Neural crest cell (in vitro differentiated cells): ENCODE results near the gene SPHK1. TPM values are rescaled to one million over a fixed set of nuclear protein-coding genes. Genes with fewer than 3 reads are reported as not detected.
A peak's percentile ranks its signal among the peaks of the same experiment; 100 is the strongest.
"Not testable (repeated sequence)": the region's sequence is repeated elsewhere in the genome, so short reads cannot be mapped to it uniquely, and the experiment has no call there.

Source experiments
- DNase-seq: peaks from one replicate; pipeline ENCODE4 v3.0.0; 2021; ENCODE audit warnings: low read depth, mixed read lengths, low spot score
- H3K27ac Mint-ChIP-seq: one replicate; pipeline ENCODE4 v1.8.0; 2021; ENCODE audit warnings: mild to moderate bottlenecking, mixed read lengths; ENCODE audit not compliant: unreplicated experiment
- H3K27me3 Mint-ChIP-seq: 2 replicates; pipeline ENCODE4 v1.8.0; 2021; ENCODE audit warnings: low read depth, mild to moderate bottlenecking, mixed read lengths
- H3K36me3 Mint-ChIP-seq: 2 replicates; pipeline ENCODE4 v1.8.0; 2021; ENCODE audit warnings: low read depth, mild to moderate bottlenecking, mixed read lengths
- H3K4me1 Mint-ChIP-seq: 2 replicates; pipeline ENCODE4 v1.8.0; 2021; ENCODE audit warnings: mixed read lengths
- H3K4me3 Mint-ChIP-seq: one replicate; pipeline ENCODE4 v1.8.0; 2021; ENCODE audit warnings: mild to moderate bottlenecking, mixed read lengths
- H3K9me3 Mint-ChIP-seq: 2 replicates; pipeline ENCODE4 v1.8.0; 2021; ENCODE audit warnings: mixed read lengths
- total RNA-seq: library from RNA; stranded (reverse); gene quantifications from 2 replicates; pipeline ENCODE4 v1.2.1, GENCODE V29; 2021
- TF ChIP-seq, protein P1 (sequence below): fragments of 200-600 bp; sonication (generic); conservative IDR thresholded peaks from 2 replicates; pipeline ENCODE4 v1.5.0; 2021; ENCODE audit warnings: antibody characterized with exemption, mild to moderate bottlenecking

The SPHK1 gene
- total RNA-seq, 1 donor from 2014 or later = 21.1 TPM

DNA sequence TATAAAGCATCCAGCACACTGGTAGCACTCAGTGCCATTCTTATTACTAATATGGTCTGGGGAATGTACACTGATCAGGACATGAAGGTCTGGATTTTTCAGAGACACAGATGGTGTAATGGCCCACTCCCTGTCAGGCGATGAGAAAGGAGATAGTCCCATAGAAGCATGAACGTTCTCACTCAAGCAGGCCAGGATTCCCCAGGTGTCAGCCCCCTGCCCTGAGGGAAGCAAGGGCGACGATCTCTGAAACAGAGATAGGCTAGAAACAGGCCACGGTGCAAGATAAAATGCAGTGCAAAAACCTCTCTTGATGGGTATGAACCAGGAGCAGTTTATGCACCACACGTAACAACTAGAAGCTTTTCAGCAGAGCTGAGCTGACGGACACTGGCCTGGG lies 41.3 kb upstream of the SPHK1 start:
- H3K4me3 Mint-ChIP-seq = no peak overlapping the region
- TF ChIP-seq, protein P1, sequence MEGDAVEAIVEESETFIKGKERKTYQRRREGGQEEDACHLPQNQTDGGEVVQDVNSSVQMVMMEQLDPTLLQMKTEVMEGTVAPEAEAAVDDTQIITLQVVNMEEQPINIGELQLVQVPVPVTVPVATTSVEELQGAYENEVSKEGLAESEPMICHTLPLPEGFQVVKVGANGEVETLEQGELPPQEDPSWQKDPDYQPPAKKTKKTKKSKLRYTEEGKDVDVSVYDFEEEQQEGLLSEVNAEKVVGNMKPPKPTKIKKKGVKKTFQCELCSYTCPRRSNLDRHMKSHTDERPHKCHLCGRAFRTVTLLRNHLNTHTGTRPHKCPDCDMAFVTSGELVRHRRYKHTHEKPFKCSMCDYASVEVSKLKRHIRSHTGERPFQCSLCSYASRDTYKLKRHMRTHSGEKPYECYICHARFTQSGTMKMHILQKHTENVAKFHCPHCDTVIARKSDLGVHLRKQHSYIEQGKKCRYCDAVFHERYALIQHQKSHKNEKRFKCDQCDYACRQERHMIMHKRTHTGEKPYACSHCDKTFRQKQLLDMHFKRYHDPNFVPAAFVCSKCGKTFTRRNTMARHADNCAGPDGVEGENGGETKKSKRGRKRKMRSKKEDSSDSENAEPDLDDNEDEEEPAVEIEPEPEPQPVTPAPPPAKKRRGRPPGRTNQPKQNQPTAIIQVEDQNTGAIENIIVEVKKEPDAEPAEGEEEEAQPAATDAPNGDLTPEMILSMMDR = no peak
- H3K9me3 Mint-ChIP-seq = no peaks in the 10 kb centered on the region
- DNase-seq = no peak
- no peaks in the 10 kb centered on the region for H3K27me3 Mint-ChIP-seq
- H3K36me3 Mint-ChIP-seq = peaks cover 29% of the 10 kb centered on the region
- H3K4me1 Mint-ChIP-seq = no peaks in the 10 kb centered on the region
- no peak overlapping the region for H3K27ac Mint-ChIP-seq

DNA sequence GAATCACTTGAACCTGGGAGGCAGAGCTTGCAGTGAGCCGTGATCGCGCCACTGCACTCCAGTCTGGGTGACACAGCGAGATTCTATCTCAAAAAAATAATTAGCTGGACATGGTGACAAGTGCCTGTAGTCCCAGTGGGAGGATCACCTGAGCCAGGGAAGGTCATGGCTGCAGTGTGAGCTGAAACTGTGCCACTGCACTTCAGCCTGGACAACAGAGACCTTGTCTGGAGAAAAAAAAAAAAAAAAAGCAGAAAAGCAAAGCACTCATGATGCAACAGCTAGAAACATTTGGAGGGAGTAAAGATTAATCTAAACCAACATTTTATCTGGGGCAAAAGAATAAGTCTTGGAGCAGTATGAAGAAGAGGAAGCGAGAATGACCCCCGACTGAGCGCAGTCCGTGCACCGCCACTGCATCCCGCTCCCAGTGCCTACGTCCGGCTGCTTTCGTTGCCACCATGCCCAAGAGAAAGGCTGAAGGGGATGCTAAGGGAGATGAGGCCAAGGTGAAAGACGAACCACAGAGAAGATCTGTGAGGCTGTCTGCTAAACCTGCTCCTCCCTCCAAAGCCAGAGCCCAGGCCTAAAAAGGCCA lies 38.9 kb upstream of the SPHK1 start:
- Mint-ChIP-seq H3K9me3 (no peaks in the 10 kb centered on the region), H3K27ac (peak overlapping the region; percentile 75), H3K27me3 (no peaks in the 10 kb centered on the region), H3K4me1 (no peaks in the 10 kb centered on the region), H3K36me3 (peaks cover 23% of the 10 kb centered on the region), H3K4me3 (no peak overlapping the region)
- TF ChIP-seq, protein P1 = no peak
- DNase-seq = no peak

DNA sequence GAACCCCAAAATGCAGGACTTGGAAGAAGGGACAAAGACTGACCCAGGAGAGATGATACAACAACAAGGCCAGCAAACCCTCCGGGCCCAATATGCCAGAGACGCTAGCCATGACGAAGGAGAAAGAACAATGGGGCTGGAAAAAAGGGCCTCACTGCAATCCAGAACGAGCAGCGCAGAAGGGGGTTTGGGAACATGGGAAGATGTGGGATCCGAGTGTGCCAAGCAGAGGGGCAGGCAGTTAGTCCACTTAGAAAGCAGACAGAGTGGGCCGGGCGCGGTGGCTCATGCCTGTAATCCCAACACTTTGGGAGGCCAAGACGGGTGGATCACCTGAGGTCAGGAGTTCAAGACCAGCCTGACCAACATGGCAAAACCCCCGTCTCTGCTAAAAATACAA lies 37.5 kb upstream of the SPHK1 start:
- H3K9me3 Mint-ChIP-seq, H3K27ac Mint-ChIP-seq, H3K27me3 Mint-ChIP-seq, H3K4me3 Mint-ChIP-seq, H3K4me1 Mint-ChIP-seq, DNase-seq: not testable (repeated sequence)
- H3K36me3 Mint-ChIP-seq = peaks cover 21% of the 10 kb centered on the region

DNA sequence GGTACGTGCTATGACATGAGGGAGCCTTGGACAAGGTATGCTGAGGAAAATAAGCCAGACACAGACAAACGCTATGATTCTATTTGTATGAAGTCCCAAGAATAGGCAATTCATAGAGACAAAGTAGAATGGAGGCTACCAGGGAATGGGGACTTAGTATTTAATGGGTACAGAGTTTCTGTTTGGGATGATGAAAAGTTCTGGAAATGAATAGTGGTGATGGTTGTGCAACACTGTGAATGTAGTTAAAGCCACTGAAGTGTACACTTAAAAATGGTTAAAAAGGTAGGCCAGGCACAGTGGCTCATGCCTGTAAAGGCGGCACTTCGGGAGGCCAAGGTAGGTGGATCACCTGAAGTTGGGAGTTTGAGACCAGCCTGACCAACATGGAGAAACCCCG lies 33.9 kb upstream of the SPHK1 start:
- no peaks in the 10 kb centered on the region for H3K9me3 Mint-ChIP-seq
- TF ChIP-seq, protein P1 = no peak
- H3K4me3 Mint-ChIP-seq = peak overlapping the region; percentile 72
- peaks cover 19% of the 10 kb centered on the region for H3K36me3 Mint-ChIP-seq
- DNase-seq = no peak
- no peaks in the 10 kb centered on the region for H3K27me3 Mint-ChIP-seq
- peaks cover 27% of the 10 kb centered on the region for H3K4me1 Mint-ChIP-seq
- H3K27ac Mint-ChIP-seq = no peak overlapping the region

DNA sequence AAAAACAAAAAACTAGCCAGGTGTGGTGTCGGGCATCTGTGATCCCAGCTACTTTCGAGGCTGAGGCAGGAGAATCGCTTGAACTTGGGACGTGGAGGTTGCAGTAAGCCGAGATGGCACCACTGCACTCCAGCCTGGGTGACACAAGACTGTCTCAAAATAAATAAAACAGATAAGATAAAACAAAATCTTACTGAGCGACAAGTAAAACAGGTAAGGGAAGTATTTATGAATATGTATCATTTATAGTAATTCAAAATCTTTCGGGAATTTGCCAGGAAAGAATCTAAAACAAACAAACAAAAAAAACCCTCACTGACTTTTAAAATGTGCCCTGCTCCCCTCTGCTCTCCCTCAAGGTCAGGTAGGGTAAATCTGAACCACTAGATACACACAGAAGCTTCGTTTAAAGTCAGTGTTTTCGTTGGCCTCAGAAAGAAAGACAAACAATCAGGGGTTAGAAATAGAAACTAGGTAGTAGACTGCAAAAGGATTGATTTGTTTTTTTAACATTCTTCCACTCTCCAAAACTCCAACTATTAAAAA lies 32.8 kb upstream of the SPHK1 start:
- Mint-ChIP-seq H3K9me3 (no peaks in the 10 kb centered on the region), H3K4me3 (peak overlapping the region; percentile 98), H3K4me1 (peaks cover 27% of the 10 kb centered on the region), H3K36me3 (peaks cover 11% of the 10 kb centered on the region), H3K27ac (no peak overlapping the region), H3K27me3 (no peaks in the 10 kb centered on the region)
- DNase-seq = no peak
- TF ChIP-seq, protein P1 = no peak

DNA sequence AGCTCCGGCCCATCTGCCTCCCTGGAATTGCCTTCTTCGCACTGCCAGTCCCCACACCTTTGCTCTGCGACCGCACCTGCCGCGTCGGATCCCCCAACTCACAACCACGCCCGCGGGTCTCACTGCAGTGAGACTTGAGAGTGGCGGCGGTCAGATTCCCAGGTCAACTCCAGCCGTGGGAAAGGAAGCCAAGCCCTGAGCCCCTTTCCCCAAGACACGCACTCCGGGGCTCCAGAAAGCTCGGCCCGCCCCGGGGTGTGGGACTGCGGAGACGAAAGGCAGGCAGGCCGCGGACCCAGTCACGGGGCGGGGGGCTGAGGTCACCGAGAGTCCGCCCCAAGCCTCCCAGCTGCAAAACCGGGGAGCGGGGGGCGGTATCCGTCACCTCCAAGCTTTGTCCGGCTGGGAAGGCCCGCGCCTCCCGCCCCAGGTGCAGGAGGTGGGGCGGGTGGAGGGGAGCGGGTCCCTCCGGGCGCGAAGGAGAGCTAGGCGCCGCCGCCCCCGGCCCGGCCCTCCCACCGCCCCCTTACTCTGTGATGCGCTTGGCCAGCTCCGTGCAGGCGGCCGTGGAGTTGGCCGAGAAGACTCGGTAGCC lies 31.3 kb upstream of the SPHK1 start:
- Mint-ChIP-seq H3K27ac (peak overlapping the region; percentile 90), H3K36me3 (peaks cover 4% of the 10 kb centered on the region)
- no peak for DNase-seq

More for the DNA sequence above, 31.3 kb upstream of the SPHK1 start:
- peaks cover 27% of the 10 kb centered on the region for H3K4me1 Mint-ChIP-seq
- peak overlapping the region; percentile 98 for H3K4me3 Mint-ChIP-seq
- TF ChIP-seq, protein P1 = no peak
- H3K9me3 Mint-ChIP-seq = no peaks in the 10 kb centered on the region
- H3K27me3 Mint-ChIP-seq = no peaks in the 10 kb centered on the region
